ENCODE data around the gene KRTAP4-9. TPM values are rescaled to one million over a fixed set of nuclear protein-coding genes. Genes with fewer than 3 reads are reported as not detected.
"Not testable (repeated sequence)": the region's sequence is repeated elsewhere in the genome, so short reads cannot be mapped to it uniquely, and the experiment has no call there.

Gene KRTAP4-9
- total RNA-seq, result not detected
- long read RNA-seq, result 0 reads

DNA sequence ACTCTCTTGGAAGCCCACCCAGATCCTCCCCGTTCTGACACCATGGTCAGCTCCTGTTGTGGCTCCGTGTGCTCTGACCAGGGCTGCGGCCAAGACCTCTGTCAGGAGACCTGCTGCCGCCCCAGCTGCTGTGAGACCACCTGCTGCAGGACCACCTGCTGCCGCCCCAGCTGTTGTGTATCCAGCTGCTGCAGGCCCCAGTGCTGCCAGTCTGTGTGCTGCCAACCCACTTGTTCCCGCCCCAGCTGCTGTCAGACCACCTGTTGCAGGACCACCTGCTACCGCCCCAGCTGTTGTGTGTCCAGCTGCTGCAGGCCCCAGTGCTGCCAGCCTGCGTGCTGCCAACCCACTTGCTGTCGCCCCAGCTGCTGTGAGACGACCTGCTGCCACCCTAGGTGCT lies at the start of gene KRTAP4-9:
Gene KRTAP4-9 (plus strand): TSS at position 43 of the 400 bp plus-strand sequence. CDS start 0 bp downstream, at position 43.
- DNase-seq (ENCODE audit: low spot score), result not testable (repeated sequence)

DNA sequence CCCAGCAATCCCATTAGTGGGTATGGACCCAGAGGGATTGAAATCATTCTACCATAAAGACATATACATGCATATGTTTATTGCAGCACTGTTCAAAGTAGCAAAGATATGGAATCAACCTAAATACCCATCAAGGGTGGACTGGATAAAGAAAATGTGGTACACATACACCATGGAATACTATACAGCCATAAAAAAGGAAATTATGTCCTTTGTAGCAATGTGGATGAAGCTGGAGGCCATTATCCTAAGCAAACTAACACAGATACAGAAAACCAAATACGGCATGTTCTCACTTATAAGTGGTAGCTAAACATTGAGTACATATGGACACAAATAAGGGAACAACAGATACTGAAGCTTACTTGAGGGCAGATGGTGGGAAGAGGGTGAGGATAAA lies 47.6 kb upstream of the KRTAP4-9 start:
- no peak for DNase-seq (ENCODE audit: low spot score)

DNA sequence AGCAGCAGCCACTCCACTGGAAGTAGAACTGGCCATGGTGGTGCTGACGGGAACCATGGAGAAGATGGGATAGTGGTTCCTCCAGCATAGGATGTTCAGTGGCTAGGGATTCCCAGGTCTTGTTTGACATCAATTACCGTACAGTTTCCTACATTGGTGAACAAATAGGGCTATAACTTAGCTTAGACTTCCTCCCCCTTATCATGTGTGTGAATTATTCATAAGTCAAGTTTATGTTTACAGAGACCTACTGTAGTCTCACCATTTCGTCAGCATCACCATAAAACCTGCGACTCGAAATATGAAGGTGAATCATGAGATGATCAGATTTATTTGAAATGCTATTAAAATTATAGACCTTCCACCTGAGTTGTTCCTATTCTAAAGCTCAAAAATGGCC lies 46.4 kb upstream of the KRTAP4-9 start:
- no peak for DNase-seq (ENCODE audit: low spot score)

DNA sequence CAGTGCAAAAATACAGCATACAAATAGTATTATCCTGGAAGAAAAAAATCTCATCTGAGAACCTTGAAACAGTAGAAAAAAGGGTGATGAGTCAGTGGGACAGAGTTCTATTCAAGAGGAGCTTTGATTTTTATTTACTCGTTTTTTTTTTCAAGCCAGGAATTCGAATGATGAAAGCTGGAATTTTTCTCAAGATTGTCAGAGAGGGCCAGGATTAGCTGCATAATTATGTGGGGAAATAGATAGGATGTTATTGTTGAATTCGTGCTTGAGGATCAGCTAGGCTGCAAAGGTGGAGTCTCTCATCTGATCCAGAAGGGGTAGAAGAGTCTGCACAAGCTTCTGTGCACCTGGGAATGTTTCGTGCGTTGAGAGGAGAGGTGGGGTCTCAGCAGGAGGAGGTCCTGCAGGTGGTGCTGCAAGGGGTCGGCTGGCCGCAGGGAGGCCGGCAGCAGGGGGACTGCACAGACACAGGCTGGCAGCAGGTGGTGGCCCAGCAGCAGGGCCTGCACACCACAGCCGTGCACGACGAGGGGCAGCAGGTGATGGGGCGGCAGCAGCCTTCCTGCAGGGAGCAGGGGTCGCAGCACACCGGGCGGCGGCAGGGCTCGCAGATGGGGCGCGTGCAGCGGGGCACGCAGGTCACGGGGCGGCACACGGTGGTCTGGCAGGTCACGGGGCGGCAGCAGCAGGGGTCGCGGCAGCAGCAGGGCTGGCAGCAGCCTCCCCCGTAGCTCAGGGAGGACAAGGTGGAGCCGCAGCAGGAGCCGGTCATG lies 45.7 kb upstream of the KRTAP4-9 start:
- not testable (repeated sequence) for DNase-seq (ENCODE audit: low spot score)

DNA sequence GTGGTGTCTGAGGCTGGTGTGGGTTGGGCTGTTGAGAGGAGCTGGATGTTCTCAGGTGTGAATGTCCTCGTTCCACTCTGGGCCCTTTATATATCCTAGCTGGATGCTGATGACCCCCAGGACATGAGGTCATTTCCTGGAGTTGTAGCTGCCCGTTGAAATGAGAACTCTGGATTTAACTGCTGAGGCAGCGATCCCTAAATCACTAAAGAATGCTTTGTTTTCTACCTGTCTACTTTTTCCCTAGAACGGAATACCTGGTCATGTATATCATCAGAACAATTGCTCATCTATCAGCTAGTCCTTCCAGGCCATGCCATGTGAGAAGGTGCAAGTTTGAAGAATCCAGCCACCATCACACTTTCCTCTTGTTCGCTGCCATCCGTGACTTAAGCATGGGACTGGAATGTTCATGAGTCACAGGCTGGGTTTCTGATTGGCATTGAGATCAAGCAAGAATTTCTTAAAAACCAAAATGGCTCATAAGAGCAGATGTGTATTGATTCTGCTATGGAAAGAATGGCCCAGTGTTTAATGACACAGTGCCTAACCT lies 45.1 kb upstream of the KRTAP4-9 start, which contains the start of gene KRTAP2-3:
Gene KRTAP2-3 (minus strand): TSS at position 63 of the 553 bp plus-strand sequence. CDS start 64 bp downstream, outside the sequence.
- no peak for DNase-seq (ENCODE audit: low spot score)

DNA sequence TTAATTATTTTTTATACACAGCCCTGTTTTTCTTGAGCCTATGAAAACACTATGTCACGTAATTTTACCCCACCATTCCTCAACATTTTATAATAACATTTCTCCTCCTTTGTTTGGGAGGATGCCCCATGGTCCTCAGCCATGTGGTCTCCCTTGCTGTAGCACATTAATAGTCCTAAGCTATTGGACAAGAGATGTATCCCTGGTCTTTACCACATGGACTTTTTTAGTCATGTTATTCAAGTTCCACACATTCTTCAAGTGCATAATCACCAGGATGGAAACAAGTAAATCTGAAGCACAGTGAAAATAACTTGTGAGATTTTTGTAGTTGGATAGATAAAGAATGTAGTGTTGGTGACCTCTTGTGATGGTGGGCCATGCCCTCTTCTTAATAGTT lies 43.2 kb upstream of the KRTAP4-9 start:
- DNase-seq (ENCODE audit: low spot score), result no peak

DNA sequence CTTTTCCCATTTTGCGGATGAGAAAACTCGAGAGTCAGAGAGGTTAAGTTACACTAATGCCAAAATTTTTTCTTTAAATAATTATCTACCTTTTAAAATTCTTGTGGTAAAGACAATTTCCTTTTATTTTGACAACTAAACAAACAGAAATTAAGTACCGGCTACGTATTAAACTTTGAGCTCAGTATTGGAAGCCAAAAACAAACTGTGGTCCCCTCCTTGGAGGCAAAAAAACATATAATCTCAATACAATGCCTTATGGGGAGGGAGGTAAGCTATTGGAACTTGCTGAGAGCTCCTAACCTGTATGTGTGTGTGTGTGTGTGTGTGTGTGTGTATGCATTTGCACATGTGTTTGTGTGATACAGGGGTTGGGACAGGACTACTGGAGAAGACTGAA lies 41.7 kb upstream of the KRTAP4-9 start:
- no peak for DNase-seq (ENCODE audit: low spot score)

DNA sequence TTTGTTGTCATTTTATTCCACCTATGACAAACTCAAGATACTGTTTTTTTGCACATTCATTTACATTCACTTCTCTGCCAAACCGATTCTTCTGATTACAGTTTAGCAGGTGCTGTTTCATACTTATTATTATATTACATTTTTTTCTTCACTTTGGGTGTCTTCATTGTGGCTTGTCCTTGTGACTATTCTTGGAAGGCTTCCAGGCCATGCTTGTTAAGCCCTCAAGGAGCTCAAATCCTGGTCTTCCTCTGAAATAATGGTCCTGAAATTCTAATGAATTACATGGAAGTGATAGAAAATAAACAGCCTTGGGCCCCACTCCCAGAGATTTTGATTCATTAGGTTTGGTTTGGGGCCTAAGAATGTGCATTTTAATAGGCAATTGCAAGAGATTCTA lies 40.9 kb upstream of the KRTAP4-9 start:
- DNase-seq (ENCODE audit: low spot score), result no peak

DNA sequence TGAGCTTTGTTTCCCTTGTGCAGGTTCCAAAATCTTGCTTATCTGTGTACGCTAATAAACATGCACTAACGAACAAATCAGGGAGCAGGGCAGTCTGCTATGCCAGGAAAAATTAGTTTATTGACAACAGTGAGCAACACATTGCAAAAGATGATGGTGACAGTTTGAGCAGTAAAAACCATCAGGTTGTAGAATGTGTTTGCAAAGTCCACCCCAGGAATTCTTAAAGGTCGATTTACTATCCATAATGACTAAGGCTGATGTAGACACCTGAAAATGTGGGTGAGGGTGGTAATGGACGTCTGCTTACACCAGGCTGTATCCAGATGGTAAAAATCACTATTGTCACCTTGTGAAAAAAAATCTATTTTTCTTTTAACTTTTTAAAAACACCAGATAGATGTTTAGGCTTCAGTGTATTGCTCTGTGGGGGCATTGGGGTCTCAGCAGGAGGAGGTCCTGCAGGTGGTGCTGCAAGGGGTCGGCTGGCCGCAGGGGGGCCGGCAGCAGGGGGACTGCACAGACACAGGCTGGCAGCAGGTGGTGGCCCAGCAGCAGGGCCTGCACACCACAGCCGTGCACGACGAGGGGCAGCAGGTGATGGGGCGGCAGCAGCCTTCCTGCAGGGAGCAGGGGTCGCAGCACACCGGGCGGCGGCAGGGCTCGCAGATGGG lies 40.0 kb upstream of the KRTAP4-9 start:
- not testable (repeated sequence) for DNase-seq (ENCODE audit: low spot score)

DNA sequence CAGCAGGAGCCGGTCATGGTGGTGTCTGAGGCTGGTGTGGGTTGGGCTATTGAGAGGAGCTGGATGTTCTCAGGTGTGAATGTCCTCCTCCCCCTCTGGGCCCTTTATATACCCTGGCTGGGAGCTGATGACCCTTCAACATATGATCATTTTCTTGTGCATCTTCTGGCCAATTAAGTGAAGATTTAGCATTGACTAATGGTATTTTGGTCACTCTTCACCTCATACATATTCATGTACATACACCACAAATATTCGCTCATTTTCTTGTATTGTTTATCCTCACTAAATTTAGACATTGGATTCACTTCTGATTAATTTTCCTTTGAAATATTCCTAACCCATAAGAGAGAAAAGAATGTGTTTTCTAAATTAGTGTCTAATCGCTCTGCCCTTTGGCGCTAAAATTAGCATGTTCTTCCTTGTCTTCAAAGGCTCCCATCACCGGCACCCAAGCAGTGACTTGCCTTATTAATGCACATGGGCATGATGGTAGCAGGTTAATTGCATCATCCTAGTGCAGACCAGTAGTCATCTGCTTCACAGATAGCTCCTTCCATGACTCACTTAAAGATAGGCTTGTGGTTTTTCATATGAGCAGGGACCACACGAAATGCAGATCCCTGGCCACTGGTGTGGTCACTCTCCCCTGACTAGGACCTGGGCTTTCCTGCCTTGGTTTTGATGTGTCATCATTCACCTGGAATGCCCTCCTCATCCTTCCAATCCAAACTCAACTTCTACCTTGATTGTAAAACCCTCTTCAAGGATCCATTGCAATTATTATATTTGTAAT lies 39.2 kb upstream of the KRTAP4-9 start, which contains the start of gene KRTAP2-4:
Gene KRTAP2-4 (minus strand): TSS at position 51 of the 796 bp plus-strand sequence. CDS start 34 bp downstream, at position 17.
- no peak for DNase-seq (ENCODE audit: low spot score)

DNA sequence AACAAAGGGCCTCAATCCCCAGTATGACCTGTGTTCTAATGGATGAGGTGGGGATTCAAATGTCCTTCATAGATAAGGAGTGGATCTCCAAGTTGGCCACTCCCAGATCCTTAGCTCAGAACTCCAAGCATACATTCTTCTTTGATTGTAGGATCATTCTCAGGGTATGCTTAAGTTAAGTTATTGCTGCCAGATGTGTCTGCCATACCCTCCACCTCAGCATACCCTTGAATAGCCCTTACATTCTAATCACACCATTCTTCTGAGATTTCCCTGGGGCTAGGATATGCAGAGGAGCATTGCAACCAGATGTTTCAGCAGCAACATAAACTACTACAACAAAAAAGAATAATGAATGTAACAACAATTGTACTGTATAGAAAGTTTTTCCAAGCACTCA lies 37.9 kb upstream of the KRTAP4-9 start:
- no peak for DNase-seq (ENCODE audit: low spot score)

DNA sequence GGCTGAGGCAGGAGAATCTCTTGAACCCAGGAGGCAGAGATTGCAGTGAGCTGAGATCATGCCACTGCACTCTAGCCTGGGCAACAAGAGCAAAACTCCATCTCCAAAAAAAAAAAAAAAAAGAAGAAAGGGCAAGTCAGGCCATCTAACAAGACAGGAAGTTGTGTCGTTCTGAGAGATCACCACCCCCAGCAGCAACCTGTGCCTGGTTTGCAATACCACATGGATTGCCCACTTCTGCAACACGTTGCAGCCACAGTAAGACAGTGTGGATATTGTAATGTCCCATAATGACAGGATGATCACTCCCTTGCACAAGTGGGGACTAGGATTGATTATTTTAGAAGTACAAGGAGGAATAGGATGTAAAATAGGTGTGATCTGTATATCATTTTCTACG lies 36.2 kb upstream of the KRTAP4-9 start:
- DNase-seq (ENCODE audit: low spot score), result no peak

DNA sequence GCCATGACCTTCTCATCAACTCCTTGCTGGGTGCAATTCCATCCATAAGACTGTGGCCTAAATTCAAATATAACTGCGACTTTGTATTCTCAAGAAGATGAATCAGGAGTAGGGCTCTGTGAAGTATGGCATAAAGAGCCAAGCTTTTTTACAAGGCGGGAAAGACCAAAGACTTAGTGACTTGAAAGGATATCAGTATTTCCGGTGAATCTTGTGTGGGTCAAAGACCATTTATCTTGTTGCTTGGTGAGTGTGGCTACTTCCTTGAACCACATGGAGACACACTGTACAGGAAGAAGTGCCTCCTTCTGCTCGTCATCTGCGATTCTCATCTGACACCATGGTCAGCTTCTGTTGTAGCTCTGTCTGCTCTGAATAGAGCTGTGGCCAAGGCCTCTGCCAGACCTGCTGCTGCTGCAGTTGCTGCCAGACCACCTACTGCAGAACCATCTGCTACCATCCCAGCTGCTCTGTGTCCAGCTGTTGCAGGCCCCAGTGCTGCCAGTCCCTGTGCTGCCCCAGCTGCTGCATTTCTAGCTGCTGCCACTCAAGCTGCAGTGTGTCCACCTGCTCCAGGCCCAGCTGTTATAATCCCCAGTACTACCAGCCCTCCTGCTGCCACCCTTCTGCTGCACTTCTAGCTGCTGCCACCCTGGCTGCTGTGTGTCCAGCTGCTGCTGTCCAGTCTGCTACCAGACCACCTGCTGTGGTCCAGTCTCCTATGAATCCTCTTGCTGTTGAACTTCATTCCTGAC lies 33.4 kb upstream of the KRTAP4-9 start:
- no peak for DNase-seq (ENCODE audit: low spot score)

DNA sequence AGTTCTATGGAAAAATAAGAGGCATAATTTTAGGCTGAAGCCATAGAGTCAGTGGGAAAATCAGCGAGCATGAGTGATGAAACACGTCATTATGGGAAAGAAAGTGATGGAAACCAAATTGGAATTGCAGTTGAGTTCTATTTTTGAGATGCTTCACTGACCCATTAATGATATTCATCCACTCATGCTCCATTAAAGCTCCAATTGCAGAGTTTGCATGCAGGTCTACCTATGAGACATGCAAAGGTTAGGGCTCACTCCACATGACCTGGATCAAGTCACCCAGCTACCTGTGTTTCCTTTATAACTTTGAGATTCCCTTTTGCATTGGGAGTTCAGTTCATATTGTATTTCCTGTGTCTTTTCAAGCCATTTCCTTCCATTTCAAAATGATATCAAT lies 31.5 kb upstream of the KRTAP4-9 start:
- DNase-seq (ENCODE audit: low spot score), result no peak

DNA sequence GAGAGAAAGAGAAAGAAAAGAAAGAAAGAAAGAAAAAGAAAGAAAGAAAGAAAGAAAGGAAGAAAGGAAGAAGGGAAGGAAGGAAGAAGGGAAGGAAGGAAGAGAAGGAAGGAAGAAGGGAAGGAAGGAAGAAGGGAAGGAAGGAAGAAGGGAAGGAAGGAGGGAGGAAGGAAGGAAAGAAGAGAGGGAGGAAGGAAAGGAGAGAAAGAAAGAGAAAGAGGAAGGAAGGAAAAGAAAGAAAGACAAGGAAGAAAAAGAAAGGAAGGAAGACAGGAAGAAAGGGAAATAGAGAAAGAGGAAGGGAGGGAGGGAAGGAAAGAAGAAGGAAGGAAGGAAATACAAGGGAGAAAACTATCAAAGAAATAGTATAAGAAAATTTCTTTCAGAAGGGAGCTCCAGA lies 28.4 kb upstream of the KRTAP4-9 start:
- DNase-seq (ENCODE audit: low spot score), result no peak

DNA sequence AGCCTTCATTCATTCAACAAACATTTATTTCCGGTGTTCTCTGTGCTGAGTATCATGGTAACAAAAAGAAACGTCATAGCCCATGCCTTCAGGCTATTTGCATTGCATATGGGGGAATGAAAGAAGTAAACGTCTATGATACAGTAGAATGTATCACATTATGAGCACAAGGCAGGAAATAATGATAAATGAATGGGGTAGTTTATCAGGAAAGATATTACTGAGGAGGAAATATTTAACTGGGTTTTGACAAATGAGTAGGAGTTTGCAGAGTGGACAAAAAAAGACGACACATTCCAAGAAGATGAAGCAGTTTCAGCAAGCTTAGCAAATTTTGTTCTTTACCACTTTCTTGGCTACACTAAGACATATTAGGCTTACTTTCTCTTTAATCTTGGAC lies 22.6 kb upstream of the KRTAP4-9 start:
- no peak for DNase-seq (ENCODE audit: low spot score)

DNA sequence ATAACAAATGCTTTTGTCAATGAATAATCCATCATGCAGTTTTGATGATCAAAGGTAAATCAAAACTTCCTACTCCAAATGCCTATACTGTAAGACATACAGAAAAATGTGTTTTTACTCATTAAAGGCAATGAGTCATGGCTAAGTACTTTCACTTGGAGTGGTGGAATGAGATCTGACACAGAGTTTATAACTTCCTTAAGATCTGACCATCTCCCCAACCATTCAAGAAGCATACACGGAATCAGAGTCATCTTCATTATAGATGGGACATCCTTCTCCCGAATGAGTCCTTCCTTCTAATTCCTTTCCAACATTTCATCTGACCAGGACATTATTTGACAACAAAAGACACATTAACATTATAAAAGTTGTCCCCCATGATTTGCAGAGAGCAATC lies 21.8 kb upstream of the KRTAP4-9 start:
- DNase-seq (ENCODE audit: low spot score), result not testable (repeated sequence)

DNA sequence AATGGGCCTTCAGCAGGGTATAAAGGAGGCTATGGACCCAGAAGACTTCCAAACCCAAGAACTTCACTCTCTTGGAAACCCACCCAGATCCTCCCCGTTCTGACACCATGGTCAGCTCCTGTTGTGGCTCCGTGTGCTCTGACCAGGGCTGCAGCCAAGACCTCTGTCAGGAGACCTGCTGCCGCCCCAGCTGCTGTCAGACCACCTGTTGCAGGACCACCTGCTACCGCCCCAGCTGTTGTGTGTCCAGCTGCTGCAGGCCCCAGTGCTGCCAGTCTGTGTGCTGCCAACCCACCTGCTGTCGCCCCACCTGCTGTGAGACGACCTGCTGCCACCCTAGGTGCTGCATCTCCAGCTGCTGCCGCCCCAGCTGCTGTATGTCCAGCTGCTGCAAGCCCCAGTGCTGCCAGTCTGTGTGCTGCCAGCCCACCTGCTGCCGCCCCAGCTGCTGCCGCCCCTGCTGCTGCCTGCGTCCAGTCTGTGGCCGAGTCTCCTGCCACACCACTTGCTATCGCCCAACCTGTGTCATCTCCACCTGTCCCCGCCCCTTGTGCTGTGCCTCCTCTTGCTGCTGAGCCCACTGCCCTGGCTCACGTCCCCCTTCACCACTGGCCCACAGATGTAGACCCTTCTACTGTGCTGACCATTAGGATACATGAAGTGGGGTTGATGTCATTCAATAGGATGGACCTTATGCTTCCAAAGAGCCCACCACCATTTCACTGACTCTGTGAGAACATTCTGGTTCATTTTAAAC lies 20.9 kb upstream of the KRTAP4-9 start, which contains the start of gene KRTAP4-7:
Gene KRTAP4-7 (plus strand): TSS at position 51 of the 757 bp plus-strand sequence. CDS start 57 bp downstream, at position 108.
- not testable (repeated sequence) for DNase-seq (ENCODE audit: low spot score)

DNA sequence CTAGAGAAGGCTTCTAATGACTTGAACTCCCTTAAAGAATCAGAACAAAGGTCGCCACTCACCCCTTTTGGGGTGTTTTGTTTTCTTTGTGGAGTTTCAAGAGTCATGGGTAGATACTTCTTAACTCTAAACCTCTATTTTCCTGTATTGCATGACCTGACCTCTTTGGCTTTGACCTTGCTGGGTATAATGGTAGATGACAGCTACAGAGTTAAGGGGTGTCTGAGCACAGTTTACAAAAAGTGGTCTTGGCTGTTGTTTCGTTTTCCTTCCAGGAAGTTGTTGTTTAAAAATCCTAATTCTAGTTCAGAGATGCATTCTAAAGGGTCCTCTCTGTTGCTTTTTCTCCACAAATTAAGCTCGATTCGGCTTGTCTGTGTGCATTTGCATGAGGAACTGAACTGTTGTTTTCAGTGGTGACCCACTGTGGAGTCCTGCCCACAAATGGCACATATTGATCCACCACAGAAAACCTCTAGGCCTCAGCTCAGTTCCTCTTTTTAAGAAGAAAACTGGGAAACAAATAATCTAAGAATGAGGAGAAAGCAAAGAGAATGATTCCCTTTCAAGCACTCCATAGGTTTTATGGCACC lies 16.3 kb upstream of the KRTAP4-9 start:
- not testable (repeated sequence) for DNase-seq (ENCODE audit: low spot score)

Measured in mesenteric fat pad (tissue), 1 donor.